OCI-LY1 (cell line): ENCODE measurements around the gene PPP1R10.

Experiments used
- H2AFZ ChIP-seq: fragments of 200-600 bp; sonication (generic), shearing (Covaris generic); 2 replicates; pipeline ENCODE4 v1.6.0; 2014; ENCODE audit warnings: antibody characterized with exemption, mild to moderate bottlenecking, low read length
- H3F3A ChIP-seq: fragments of 200-600 bp; sonication (generic), shearing (Covaris generic); 2 replicates; pipeline ENCODE4 v1.6.0; 2014; ENCODE audit warnings: mild to moderate bottlenecking, antibody characterized with exemption, low read length, moderate library complexity; ENCODE audit not compliant: insufficient read depth
- H3K27ac ChIP-seq: fragments of 200-600 bp; sonication (generic); 2 replicates; pipeline ENCODE4 v1.5.1; 2014; ENCODE audit warnings: low read length, mixed run types, mild to moderate bottlenecking, low read depth; ENCODE audit not compliant: poor library complexity, severe bottlenecking
- H3K27me3 ChIP-seq: fragments of 200-600 bp; sonication (generic); 2 replicates; pipeline ENCODE4 v1.6.0; 2014; ENCODE audit warnings: antibody characterized with exemption, mild to moderate bottlenecking, low read length, moderate library complexity; ENCODE audit not compliant: insufficient read depth
- H3K36me3 ChIP-seq: fragments of 200-600 bp; sonication (generic); 2 replicates; pipeline ENCODE4 v1.6.1; 2014; ENCODE audit warnings: mild to moderate bottlenecking, antibody characterized with exemption, low read length, moderate library complexity, mixed read lengths; ENCODE audit not compliant: insufficient read depth
- H3K4me1 ChIP-seq: fragments of 200-600 bp; sonication (generic); 2 replicates; pipeline ENCODE4 v1.5.1; 2014; ENCODE audit warnings: mild to moderate bottlenecking, low read length, moderate library complexity; ENCODE audit not compliant: insufficient read depth, severe bottlenecking
- H3K4me2 ChIP-seq: fragments of 200-600 bp; sonication (generic), shearing (Covaris generic); 2 replicates; pipeline ENCODE4 v1.6.1; 2014; ENCODE audit warnings: low read length
- H3K4me3 ChIP-seq: fragments of 200-600 bp; sonication (generic); 2 replicates; pipeline ENCODE4 v1.5.1; 2014; ENCODE audit warnings: low read length, low read depth, mild to moderate bottlenecking, mixed read lengths; ENCODE audit not compliant: poor library complexity, severe bottlenecking
- H3K79me2 ChIP-seq: fragments of 200-600 bp; shearing (Covaris generic); 2 replicates; pipeline ENCODE4 v1.6.1; 2016; ENCODE audit warnings: mixed run types, low read length, mixed read lengths; ENCODE audit not compliant: insufficient read depth
- H3K9ac ChIP-seq: fragments of 200-600 bp; sonication (generic), shearing (Covaris generic); 2 replicates; pipeline ENCODE4 v1.6.1; 2014; ENCODE audit warnings: mild to moderate bottlenecking, low read length, mixed read lengths
- H3K9me2 ChIP-seq: fragments of 200-600 bp; sonication (generic), shearing (Covaris generic); 2 replicates; pipeline ENCODE4 v1.6.1; 2014; ENCODE audit warnings: low read depth, mild to moderate bottlenecking, low read length, mixed read lengths
- H3K9me3 ChIP-seq: fragments of 200-600 bp; shearing (Covaris generic); 2 replicates; pipeline ENCODE4 v1.6.1; 2014; ENCODE audit warnings: low read length, mixed read lengths
- H4K20me1 ChIP-seq: fragments of 200-600 bp; sonication (generic), shearing (Covaris generic); 2 replicates; pipeline ENCODE4 v1.6.0; 2016; ENCODE audit warnings: mild to moderate bottlenecking, low read length; ENCODE audit not compliant: insufficient read depth
- CTCF ChIP-seq: fragments of 200-600 bp; sonication (generic), shearing (Covaris generic); IDR thresholded peaks from 2 replicates; pipeline ENCODE4 v1.5.1; 2017; ENCODE audit warnings: mild to moderate bottlenecking, antibody characterized with exemption, low read length, moderate library complexity, mixed read lengths
- EZH2 ChIP-seq: fragments of 200-600 bp; sonication (generic), shearing (Covaris generic); IDR thresholded peaks from 2 replicates; pipeline ENCODE4 v1.8.0; 2017; ENCODE audit warnings: borderline replicate concordance, mixed run types, mild to moderate bottlenecking, antibody characterized with exemption, low read length, moderate library complexity, mixed read lengths

PPP1R10 gene

GRCh38 chr6:30564114-30564513 lies 52.9 kb downstream of the PPP1R10 start:
- TF ChIP-seq CTCF (no peak), EZH2 (no peak)
- Histone ChIP-seq H3K79me2 (peaks cover 5% of the 10 kb centered on the region; the same call in 1 of the 2 replicates), H4K20me1 (no peaks in the 10 kb centered on the region), H3K9me2 (no peaks in the 10 kb centered on the region), H3K4me2 (no peak overlapping the region), H3K9me3 (no peaks in the 10 kb centered on the region), H3K4me1 (no peaks in the 10 kb centered on the region), H3K27ac (no peak overlapping the region), H3K4me3 (no peak overlapping the region), H3K27me3 (no peaks in the 10 kb centered on the region), H3K36me3 (peaks cover 50% of the 10 kb centered on the region), H2AFZ (no peak overlapping the region), H3F3A (no peaks in the 10 kb centered on the region), H3K9ac (no peak overlapping the region)

GRCh38 chr6:30562470-30563425 lies 54.3 kb downstream of the PPP1R10 start:
- Histone ChIP-seq H4K20me1 (no peaks in the 10 kb centered on the region), H3K9me2 (no peaks in the 10 kb centered on the region), H3K4me3 (no peak overlapping the region), H3K4me1 (peaks cover 10% of the 10 kb centered on the region), H3K27ac (no peak overlapping the region), H3K36me3 (peaks cover 60% of the 10 kb centered on the region), H2AFZ (no peak overlapping the region), H3K79me2 (peaks cover 17% of the 10 kb centered on the region), H3F3A (no peaks in the 10 kb centered on the region), H3K4me2 (no peak overlapping the region), H3K9ac (no peak overlapping the region), H3K27me3 (no peaks in the 10 kb centered on the region), H3K9me3 (no peaks in the 10 kb centered on the region)
- TF ChIP-seq CTCF = no peak
- no peak for TF ChIP-seq EZH2

GRCh38 chr6:30560930-30561329 lies 56.1 kb downstream of the PPP1R10 start:
- peaks cover 60% of the 10 kb centered on the region for H3K36me3 ChIP-seq
- no peaks in the 10 kb centered on the region for H3F3A ChIP-seq
- H3K9me3 ChIP-seq = no peaks in the 10 kb centered on the region
- H3K27me3 ChIP-seq = no peaks in the 10 kb centered on the region
- H3K4me1 ChIP-seq = peaks cover 11% of the 10 kb centered on the region
- H3K4me2 ChIP-seq = no peak overlapping the region
- H3K9ac ChIP-seq = no peak overlapping the region
- no peaks in the 10 kb centered on the region for H3K9me2 ChIP-seq
- no peak overlapping the region for H3K4me3 ChIP-seq
- H3K27ac ChIP-seq = no peak overlapping the region
- TF ChIP-seq CTCF (no peak), EZH2 (no peak)
- no peaks in the 10 kb centered on the region for H4K20me1 ChIP-seq
- H3K79me2 ChIP-seq = peaks cover 20% of the 10 kb centered on the region
- H2AFZ ChIP-seq = no peak overlapping the region
